ENCODE results near the gene RDH14. TPM values are rescaled to one million over a fixed set of nuclear protein-coding genes. Genes with fewer than 3 reads are reported as not detected.

Gene RDH14
- total and polyA plus RNA-seq, 10 of the 15 experiments (the other 5 are each of a cell fraction or from before 2014, with no cell fraction given), result 15.5 to 33.4 (median 22.8) TPM

GRCh38 chr2:18505703-18506341, 54.6 kb downstream of the RDH14 start:
- Histone ChIP-seq H3K9ac (ENCODE audit: control insufficient read depth, insufficient read depth, low read length) (no peak overlapping the region), H3K4me1 (ENCODE audit: control insufficient read depth, insufficient read depth, low read length) (no peaks in the 10 kb centered on the region), H3K27ac (ENCODE audit: control insufficient read depth, insufficient read depth) (no peak overlapping the region), H3K36me3 (ENCODE audit: control insufficient read depth in 2 of 2, insufficient read depth in 2 of 2, low read length in 1 of 2) (no peaks in the 10 kb centered on the region), H3K4me2 (ENCODE audit: control insufficient read depth, insufficient read depth) (no peak overlapping the region), H4K20me1 (ENCODE audit: control insufficient read depth, insufficient read depth) (no peaks in the 10 kb centered on the region), H2AFZ (ENCODE audit: control insufficient read depth, low read depth, low read length) (no peak overlapping the region), H3K4me3 (no peak overlapping the region), H3K27me3 (replicated peaks in 1 of 2; ENCODE audit: control insufficient read depth in 2 of 2, insufficient read depth in 2 of 2, low read length in 1 of 2) (no peaks in the 10 kb centered on the region), H3K79me2 (ENCODE audit: control insufficient read depth, insufficient read depth, low read length) (no peaks in the 10 kb centered on the region), H3K9me3 (replicated peaks; ENCODE audit: control insufficient read depth, insufficient read depth, low read length) (no peaks in the 10 kb centered on the region)
- 14% methylated on average over 4 of the region's 4 CpGs for WGBS (ENCODE audit: insufficient coverage, insufficient replicate concordance, low lambda C conversion rate, missing lambda C conversion rate)
- in situ Hi-C loops (cut with MboI), result no loop called here
- ChIA-PET SMC1A (ENCODE audit: uncharacterized antibody, unreplicated experiment) (no interaction called here), CTCF (interaction anchor here (1.2 kb wide), 1 partner anchor 14 kb away, joined by 5 read pairs; no protein-coding TSS in a partner anchor), RAD21 (ENCODE audit: unreplicated experiment) (interaction anchor here (0.6 kb wide), 1 partner anchor 835 kb away, joined by 3 read pairs; no protein-coding TSS in a partner anchor), POLR2A (no interaction called here)
- FAIRE-seq, result no peak
- no peak for TF ChIP-seq RAD51 (IDR thresholded peaks at IDR 0.05)
- no peak for TF ChIP-seq WRNIP1 (IDR thresholded peaks at IDR 0.05; ENCODE audit: borderline replicate concordance, low read depth, low read length)
- TF ChIP-seq IKZF2 (IDR thresholded peaks at IDR 0.05), result no peak
- no peak for TF ChIP-seq ATF2 (IDR thresholded peaks at IDR 0.05; ENCODE audit: low read length)
- no peak for TF ChIP-seq POLR2AphosphoS5 (IDR thresholded peaks at IDR 0.05; ENCODE audit: low read length)
- no peak for TF ChIP-seq BHLHE40 (IDR thresholded peaks at IDR 0.05; ENCODE audit: borderline replicate concordance in 1 of 2, low read depth in 2 of 2, low read length in 1 of 2)
- BruUV-seq (replicated peaks), result no TSS peak
- DNase-seq (ENCODE audit: low read depth, low spot score), result no peak
- ATAC-seq, result no peak
- intact Hi-C loops (cut with micrococcal nuclease; ENCODE audit: unreplicated experiment), result no loop called here

Small RNA genes within 50 kb of the gene (small RNA-seq; reads per million reads assigned to genes)
- not detected for gene RNU6-1215P

Other genes with a start within 250 kb of the RDH14 start
- not detected in 2 replicates for gene NT5C1B, start 28.9 kb upstream of the RDH14 start, total RNA-seq (2014; rRNA removed)
- not detected in 2 replicates for gene NT5C1B, start 28.9 kb upstream of the RDH14 start, total RNA-seq (2014; rRNA removed; fragmentation: Illumina TruSeq; extraction: Trizol)
- gene NT5C1B, start 28.9 kb upstream of the RDH14 start, total RNA-seq (2021), result not detected in 2 replicates
- not detected in 2 replicates for gene NT5C1B, start 28.9 kb upstream of the RDH14 start, polyA plus RNA-seq (2011; rRNA removed)
- not detected in 2 replicates for gene NT5C1B, start 28.9 kb upstream of the RDH14 start, polyA plus RNA-seq (2014; fragmentation: Illumina TruSeq; extraction: Trizol)
- not detected for gene NT5C1B, start 28.9 kb upstream of the RDH14 start, polyA plus RNA-seq (2014; fragmentation: Nextera tagmentation; extraction: Ambion mirVana)
- gene NT5C1B, start 28.9 kb upstream of the RDH14 start, polyA plus RNA-seq (2014; rRNA removed), result not detected in 2 replicates
- gene NT5C1B, start 28.9 kb upstream of the RDH14 start, polyA plus RNA-seq (2016; fragmentation: Nextera tagmentation; extraction: Ambion mirVana), result under 1 TPM; 0.40 to 0.44 TPM